CD4-positive, alpha-beta T cell (primary cell): Measurements from ENCODE around the gene NINL. TPM values are rescaled to one million over a fixed set of nuclear protein-coding genes. Genes with fewer than 3 reads are reported as not detected.

ENCODE experiments used
- ATAC-seq: fragments of 200-7000 bp; cut with Tn5 transposase; one replicate; pipeline ENCODE4 v1.10.0; 2022; ENCODE audit warnings: mild to moderate bottlenecking; ENCODE audit not compliant: poor library complexity
- CTCF ChIA-PET: fragments of 350-600 bp; sonication (Branson Sonifier 250); formaldehyde crosslinking; loops from one replicate; lab custom pipeline; 2021; ENCODE audit warnings: antibody characterized with exemption, inconsistent platforms; lab: Charles Lee
- POLR2A ChIA-PET: fragments of 350-600 bp; sonication (Branson Sonifier 250); formaldehyde crosslinking; loops from one replicate; lab custom pipeline; 2021; ENCODE audit warnings: antibody characterized with exemption, inconsistent platforms; lab: Charles Lee
- DNase-seq, 14 experiments: peaks; one replicate each; pipeline ENCODE4 v3.0.0-alpha.2; 2013 to 2020; ENCODE audit warnings: mixed read lengths in 2 of 14
- H3K27ac ChIP-seq, 2 donors: one replicate each; pipeline versions ENCODE4 v1.5.1 to v1.7.0; 2013; ENCODE audit warnings: low read length in 2 of 2, low read depth in 1 of 2, mild to moderate bottlenecking in 1 of 2
- H3K27me3 ChIP-seq, 2 experiments: 1 replicate in 1 of 2; 2 replicates in 1 of 2; pipeline versions ENCODE4 v1.6.1 to v1.7.0; 2013; ENCODE audit warnings: low read length in 2 of 2, control low read depth in 1 of 2, mild to moderate bottlenecking in 1 of 2, moderate library complexity in 1 of 2; ENCODE audit not compliant: insufficient read depth in 2 of 2, control insufficient read depth in 1 of 2
- H3K36me3 ChIP-seq: one replicate; pipeline ENCODE4 v1.6.1; 2013; ENCODE audit warnings: low read length, control low read depth; ENCODE audit not compliant: insufficient read depth
- H3K4me1 ChIP-seq: one replicate; pipeline ENCODE4 v1.6.1; 2013; ENCODE audit warnings: low read length, control low read depth; ENCODE audit not compliant: insufficient read depth
- H3K4me3 ChIP-seq: one replicate; pipeline ENCODE4 v1.5.1; 2013; ENCODE audit warnings: mild to moderate bottlenecking, low read length, moderate library complexity
- H3K9me3 ChIP-seq, 2 experiments: 1 replicate in 1 of 2; 2 replicates in 1 of 2; pipeline versions ENCODE4 v1.6.1 to v1.7.0; 2013; ENCODE audit warnings: low read length in 2 of 2, mild to moderate bottlenecking in 2 of 2, control low read depth in 1 of 2, moderate library complexity in 1 of 2; ENCODE audit not compliant: control insufficient read depth in 1 of 2, insufficient read depth in 1 of 2
- H3K27ac Mint-ChIP-seq: one replicate; pipeline ENCODE4 v1.8.0; 2020; ENCODE audit warnings: mixed read lengths
- H3K27me3 Mint-ChIP-seq: one replicate; pipeline ENCODE4 v1.8.0; 2021; ENCODE audit warnings: mixed read lengths
- H3K36me3 Mint-ChIP-seq: one replicate; pipeline ENCODE4 v1.8.0; 2021; ENCODE audit warnings: low read depth, mixed read lengths
- H3K4me1 Mint-ChIP-seq: one replicate; pipeline ENCODE4 v1.8.0; 2021; ENCODE audit warnings: low read depth, mixed read lengths
- H3K4me3 Mint-ChIP-seq: one replicate; pipeline ENCODE4 v1.8.0; 2020; ENCODE audit warnings: mild to moderate bottlenecking, mixed read lengths
- H3K9me3 Mint-ChIP-seq: one replicate; pipeline ENCODE4 v1.8.0; 2020; ENCODE audit warnings: mixed read lengths
- CTCF ChIP-seq: fragments of 200-600 bp; IDR thresholded peaks from one replicate; pipeline ENCODE4 v1.8.0; 2022; ENCODE audit warnings: antibody characterized with exemption, mild to moderate bottlenecking
- intact Hi-C, 2 experiments: fragments of 100-400 bp; cut with DNase I in 1 of 2; cut with micrococcal nuclease in 1 of 2; formaldehyde crosslinking; loops; one replicate each; pipeline versions ENCODE4 v1.15.1 to v1.9.0; 2023 to 2025; cut with DNase I, micrococcal nuclease
- total RNA-seq, 174 experiments: library from RNA in 2 of 174; stranded (reverse) in 2 of 174; gene quantifications; one replicate each; pipeline ENCODE4 v1.2.3 and lab custom pipeline; 2021 to 2026

Gene NINL
- total RNA-seq, 2 experiments from 2014 or later: 2.7 to 4.0 TPM

GRCh38 chr20:25480156-25480555, 105.2 kb downstream of the NINL start:
- no peaks in the 10 kb centered on the region for H3K27me3 Mint-ChIP-seq
- peaks cover 16% of the 10 kb centered on the region for H3K4me1 ChIP-seq
- no peak for ATAC-seq
- DNase-seq: no peak
- H3K27ac ChIP-seq: no peak overlapping the region
- H3K27me3 ChIP-seq: no peaks in the 10 kb centered on the region
- ChIA-PET CTCF (no interaction called here), POLR2A (no interaction called here)
- intact Hi-C loops: no loop called here
- H3K36me3 ChIP-seq: no peaks in the 10 kb centered on the region
- TF ChIP-seq CTCF: no peak
- H3K9me3 ChIP-seq: no peaks in the 10 kb centered on the region
- no peak overlapping the region for H3K27ac Mint-ChIP-seq
- H3K4me1 Mint-ChIP-seq: peaks cover 20% of the 10 kb centered on the region
- no peak overlapping the region for H3K4me3 Mint-ChIP-seq
- H3K4me3 ChIP-seq: no peak overlapping the region
- no peaks in the 10 kb centered on the region for H3K9me3 Mint-ChIP-seq
- H3K36me3 Mint-ChIP-seq: no peaks in the 10 kb centered on the region

- POLR2A ChIA-PET: no interaction called here
- no peaks in the 10 kb centered on the region for H3K36me3 ChIP-seq
- no peaks in the 10 kb centered on the region for H3K9me3 ChIP-seq
- CTCF ChIA-PET: no interaction called here
- no peak for TF ChIP-seq CTCF
- no peaks in the 10 kb centered on the region for H3K27me3 ChIP-seq
- Mint-ChIP-seq H3K4me1 (peaks cover 15% of the 10 kb centered on the region), H3K9me3 (no peaks in the 10 kb centered on the region), H3K4me3 (no peak overlapping the region), H3K27me3 (no peaks in the 10 kb centered on the region), H3K27ac (no peak overlapping the region), H3K36me3 (no peaks in the 10 kb centered on the region)
- DNase-seq (no peak), ATAC-seq (no peak)
- peaks cover 11% of the 10 kb centered on the region for H3K4me1 ChIP-seq
- intact Hi-C loops: no loop called here
- no peak overlapping the region for H3K4me3 ChIP-seq
- H3K27ac ChIP-seq: no peak overlapping the region
These were observed 105.7 kb downstream of the NINL start for GRCh38 chr20:25479638-25480037.

DNA sequence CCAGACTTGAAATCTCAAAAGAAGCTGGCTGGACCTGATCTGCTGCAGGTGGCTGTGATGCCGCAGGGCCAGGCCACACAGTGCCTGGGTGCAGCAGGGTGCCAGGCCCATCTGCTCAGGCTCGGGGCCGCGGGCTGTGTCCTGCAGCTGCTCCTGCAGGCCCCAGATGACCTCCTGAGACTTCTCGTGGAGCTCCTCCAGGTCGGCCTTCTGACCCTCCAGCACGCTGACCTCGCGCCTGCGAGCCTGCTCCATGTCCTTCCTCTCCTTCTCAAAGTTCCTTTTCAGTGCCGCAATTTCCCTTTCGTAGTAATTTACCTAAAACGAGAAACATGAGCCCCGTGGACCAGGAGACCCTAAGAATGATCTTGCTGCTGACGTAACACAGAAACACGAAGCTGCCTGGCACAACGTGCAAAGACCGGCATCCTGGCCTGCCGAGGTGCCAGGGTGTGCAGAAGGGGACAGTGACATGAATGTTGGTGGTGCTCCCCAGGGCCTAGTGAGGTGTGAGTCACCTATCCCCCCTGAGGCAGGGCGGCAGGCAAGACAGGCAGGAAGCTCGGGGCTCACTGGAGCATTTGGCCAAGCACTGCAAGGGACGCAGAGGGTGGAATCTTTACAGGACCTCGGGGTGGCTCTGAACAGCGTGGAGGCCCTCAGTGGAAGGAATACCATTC, 106.3 kb downstream of the NINL start:
- ATAC-seq: no peak
- H3K27ac Mint-ChIP-seq: no peak overlapping the region
- H3K4me3 ChIP-seq: no peak overlapping the region
- H3K27me3 ChIP-seq: no peaks in the 10 kb centered on the region
- no peak for DNase-seq
- intact Hi-C loops: no loop called here
- POLR2A ChIA-PET: no interaction called here
- H3K27me3 Mint-ChIP-seq: no peaks in the 10 kb centered on the region
- no peak for TF ChIP-seq CTCF
- no peak overlapping the region for H3K27ac ChIP-seq
- no peak overlapping the region for H3K4me3 Mint-ChIP-seq
- no peaks in the 10 kb centered on the region for H3K9me3 Mint-ChIP-seq
- CTCF ChIA-PET: no interaction called here
- H3K36me3 ChIP-seq: no peaks in the 10 kb centered on the region
- peaks cover 6% of the 10 kb centered on the region for H3K4me1 ChIP-seq
- no peaks in the 10 kb centered on the region for H3K36me3 Mint-ChIP-seq
- no peaks in the 10 kb centered on the region for H3K9me3 ChIP-seq
- peaks cover 9% of the 10 kb centered on the region for H3K4me1 Mint-ChIP-seq
